ENCODE data around the gene SMTNL2.
"Not testable (repeated sequence)": the region's sequence is repeated elsewhere in the genome, so short reads cannot be mapped to it uniquely, and the experiment has no call there.

SMTNL2 gene

GRCh38 chr17:4635823-4636375 lies 51.6 kb downstream of the SMTNL2 start:
- no peak for DNase-seq (ENCODE audit: low read depth)

DNA sequence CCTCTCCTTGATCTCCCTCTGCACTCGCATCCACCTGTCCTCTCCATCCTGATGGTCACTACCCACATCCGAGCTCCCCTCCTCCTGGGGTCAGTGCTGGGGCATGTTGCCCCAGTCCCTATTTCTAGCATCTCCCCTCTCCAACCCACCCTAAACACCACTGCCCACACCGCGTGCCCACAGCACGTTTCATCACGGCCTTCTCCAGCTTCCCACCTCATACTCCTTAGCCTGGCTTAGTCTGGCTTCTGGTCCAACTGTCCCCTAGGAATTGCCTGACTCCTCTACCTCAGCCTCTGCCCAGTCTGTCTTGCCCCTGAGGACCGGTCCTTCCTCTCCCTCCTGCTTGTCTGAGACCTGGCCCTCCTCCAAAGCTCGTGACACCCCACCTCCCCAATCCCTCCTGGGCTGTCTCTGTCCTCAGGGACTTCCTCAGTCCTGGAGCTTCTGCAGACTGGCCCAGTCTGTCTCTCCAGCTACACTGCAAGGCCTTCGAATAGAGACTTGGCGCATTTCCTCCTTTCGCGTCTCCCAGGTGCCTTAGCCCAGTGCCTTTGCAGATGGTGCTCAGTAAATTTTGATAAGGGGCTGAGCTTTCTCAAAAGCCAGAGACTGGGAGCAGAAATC lies 52.3 kb downstream of the SMTNL2 start:
- DNase-seq (ENCODE audit: low read depth), result no peak

DNA sequence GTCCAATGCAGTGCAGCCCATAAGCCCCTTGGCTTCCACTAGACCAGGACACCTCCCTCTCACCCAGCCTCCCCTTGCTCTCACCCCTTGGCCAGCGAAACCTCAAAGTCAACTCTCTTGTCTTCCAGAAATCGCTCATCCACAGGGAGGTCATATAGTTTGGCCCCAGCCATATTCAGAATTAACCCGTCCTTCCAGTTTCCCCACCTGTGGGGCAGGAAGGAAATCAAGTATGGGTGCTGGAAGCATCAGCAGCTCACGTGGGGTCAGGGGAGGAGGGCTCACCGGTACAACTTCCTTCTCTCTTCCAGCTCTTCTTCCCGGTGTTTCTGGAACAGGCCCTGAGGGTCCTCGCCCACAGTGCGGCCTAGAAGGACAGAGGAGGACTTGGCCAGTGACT lies 54.4 kb downstream of the SMTNL2 start:
- not testable (repeated sequence) for DNase-seq (ENCODE audit: low read depth)

- DNase-seq (ENCODE audit: low read depth), result not testable (repeated sequence)
Measured at GRCh38 chr17:4639301-4640059, 55.2 kb downstream of the SMTNL2 start.

DNA sequence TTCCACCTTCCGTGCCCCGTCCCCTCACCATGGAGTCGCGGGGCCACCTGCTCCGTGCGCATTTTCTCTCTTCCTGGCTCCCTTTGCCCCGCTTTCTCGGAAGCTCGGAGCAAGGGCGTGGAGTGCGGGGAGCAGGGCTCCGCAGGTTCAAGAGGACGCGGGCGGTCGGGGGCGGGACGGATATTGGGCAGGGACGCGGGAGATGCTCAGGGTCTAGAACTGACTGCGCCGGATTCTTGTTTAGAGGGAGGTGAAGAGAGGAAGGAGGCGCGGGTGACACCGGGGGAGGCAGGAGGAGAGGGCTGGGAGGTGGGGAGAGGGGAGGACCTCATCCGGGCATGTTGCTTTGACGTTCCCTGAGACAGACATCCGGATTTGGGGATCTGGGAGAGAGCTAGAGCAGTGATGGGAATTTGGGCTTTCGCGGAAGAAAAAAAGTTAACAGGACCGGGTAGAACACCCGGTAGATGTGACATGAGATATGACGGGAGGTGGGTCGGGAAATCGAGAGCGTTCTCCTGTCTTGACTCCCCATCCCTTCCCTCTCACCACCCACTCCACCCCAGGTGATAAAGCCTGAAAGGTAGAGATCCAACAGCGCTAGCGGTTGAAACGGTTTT lies 56.4 kb downstream of the SMTNL2 start:
- not testable (repeated sequence) for DNase-seq (ENCODE audit: low read depth)

- DNase-seq (ENCODE audit: low read depth), result no peak
Measured at GRCh38 chr17:4641297-4642195, 57.2 kb downstream of the SMTNL2 start, which contains the start of gene ALOX15. TSS of gene ALOX15 (minus strand) at chr17:4641678. CDS start at chr17:4641651, 27 bp downstream.

- no peak for DNase-seq (ENCODE audit: low read depth)
Measured at GRCh38 chr17:4642286-4642685, 58.0 kb downstream of the SMTNL2 start.

DNA sequence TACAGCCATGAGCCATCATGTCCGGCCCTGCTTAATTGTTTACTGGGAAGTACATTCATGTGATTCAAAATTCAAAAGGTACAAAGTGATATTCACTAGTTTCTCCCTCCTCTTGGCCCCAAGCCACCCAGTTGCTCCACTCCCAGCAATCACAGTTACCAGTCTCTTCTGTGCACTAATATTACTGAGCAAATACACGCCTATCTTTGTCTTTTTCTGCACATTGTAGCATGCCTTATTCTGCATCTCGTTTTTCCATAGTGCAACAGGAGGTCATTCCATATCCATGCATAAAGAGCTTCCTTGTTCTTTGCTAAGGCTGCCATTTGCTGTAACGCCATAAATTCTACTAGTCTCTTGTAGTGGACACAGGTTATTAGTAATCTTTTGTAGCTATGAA lies 59.3 kb downstream of the SMTNL2 start:
- no peak for DNase-seq (ENCODE audit: low read depth)

- no peak for DNase-seq (ENCODE audit: low read depth)
Measured at GRCh38 chr17:4645642-4646041, 61.3 kb downstream of the SMTNL2 start.

- DNase-seq (ENCODE audit: low read depth), result no peak
Measured at GRCh38 chr17:4648741-4649140, 64.4 kb downstream of the SMTNL2 start.

DNA sequence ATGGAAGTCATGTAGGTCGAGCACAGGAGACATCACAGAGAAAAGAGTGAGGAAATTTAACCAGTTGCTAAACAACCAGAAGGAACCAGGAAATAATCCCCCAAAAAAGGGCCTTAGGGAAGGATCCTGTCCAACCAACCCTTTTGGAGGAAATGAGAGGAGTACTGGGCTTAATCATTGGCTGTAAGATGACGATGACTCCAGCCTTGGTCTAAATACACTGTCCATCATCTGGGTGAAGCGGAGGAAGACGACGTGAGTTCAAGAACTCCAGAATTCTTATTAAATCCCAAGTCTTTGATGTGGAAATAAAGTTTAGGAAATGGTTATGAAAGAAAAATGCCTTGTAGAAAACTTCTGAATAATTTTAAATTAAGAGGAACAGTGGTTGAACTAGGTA lies 68.7 kb downstream of the SMTNL2 start:
- DNase-seq (ENCODE audit: low read depth), result no peak

DNA sequence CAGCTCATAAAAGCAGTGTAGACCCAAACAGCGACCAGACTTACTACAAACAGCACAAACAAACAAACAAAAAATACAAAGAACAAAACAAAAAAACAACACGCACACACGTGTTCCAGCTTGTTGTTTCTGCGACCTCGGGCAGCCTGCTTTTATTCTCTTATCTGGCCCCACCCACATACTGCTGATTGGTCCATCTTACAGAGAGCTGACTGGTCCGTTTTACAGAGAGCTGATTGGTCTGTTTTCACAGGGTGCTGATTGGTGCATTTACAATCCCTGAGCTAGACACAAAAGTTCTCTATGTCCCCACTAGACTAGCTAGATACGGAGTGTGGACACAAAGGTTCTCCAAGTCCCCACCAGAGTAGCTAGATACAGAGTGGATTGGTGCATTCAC lies 71.6 kb downstream of the SMTNL2 start:
- DNase-seq (ENCODE audit: low read depth), result not testable (repeated sequence)

DNA sequence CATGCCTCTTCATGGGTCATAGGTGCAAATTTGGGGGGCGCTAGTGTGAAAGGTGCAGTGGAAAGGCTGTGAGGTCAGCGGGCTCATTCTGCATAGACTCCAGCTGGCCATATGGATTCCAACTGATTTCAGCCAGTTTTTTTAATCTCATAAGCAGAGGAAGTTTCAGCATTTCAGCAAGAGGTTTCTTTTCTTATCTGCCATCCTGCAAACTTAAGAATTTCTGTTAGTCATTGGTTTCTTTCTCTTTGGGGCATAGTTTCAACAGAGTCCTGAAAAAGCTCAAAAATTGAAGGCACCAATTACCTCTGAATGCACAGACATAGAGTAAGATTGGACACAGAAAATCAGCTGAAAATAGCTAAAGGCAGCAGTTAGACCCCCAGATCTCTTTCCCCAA lies 73.3 kb downstream of the SMTNL2 start:
- no peak for DNase-seq (ENCODE audit: low read depth)
